ENCODE results near the gene ADSS2. TPM values are rescaled to one million over a fixed set of nuclear protein-coding genes. Genes with fewer than 3 reads are reported as not detected.

ADSS2 gene
- total and polyA plus RNA-seq, 4 donors, result 18.4 to 46.7 (median 37.0) TPM

DNA sequence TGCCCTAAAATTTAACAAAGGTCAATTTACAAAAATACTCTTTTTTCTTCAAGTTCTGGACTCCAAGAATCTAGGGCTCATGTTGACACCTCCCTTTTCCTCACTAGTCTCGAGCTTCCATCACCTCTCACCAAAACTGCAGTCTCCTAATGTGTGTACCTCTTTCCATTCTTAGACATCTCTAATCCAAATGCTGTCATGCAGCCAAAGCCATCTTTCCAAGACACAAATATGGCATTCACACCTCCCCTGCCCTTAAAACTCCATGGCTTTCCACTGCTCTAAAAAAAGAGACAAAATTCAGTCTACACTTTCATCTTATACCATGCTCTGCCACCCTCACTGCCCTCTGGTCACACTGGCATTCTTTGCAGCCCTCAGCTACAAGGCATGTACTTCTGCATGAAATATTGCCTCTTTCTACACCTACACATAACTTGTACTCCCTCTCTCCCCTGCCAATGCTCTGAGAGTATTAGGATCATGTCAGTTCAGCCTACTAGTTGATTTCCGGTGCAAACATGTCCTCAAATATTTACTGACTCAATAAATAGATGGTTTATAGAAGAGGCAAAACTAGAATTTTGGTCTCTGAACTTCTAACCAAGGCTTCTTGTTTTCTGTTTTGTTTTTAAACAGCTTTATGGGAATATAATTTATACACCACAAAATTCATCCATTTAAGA lies 26.9 kb downstream of the ADSS2 start:
- Histone ChIP-seq H3K9me3 (ENCODE audit: control insufficient read depth in 4 of 4, insufficient read depth in 3 of 4, low read length in 3 of 4) (no peaks in the 10 kb centered on the region), H3K4me3 (no peak overlapping the region), H3K27me3 (ENCODE audit: control insufficient read depth in 3 of 3, insufficient read depth in 3 of 3, low read length in 2 of 3) (no peaks in the 10 kb centered on the region), H3K27ac (ENCODE audit: low read depth in 1 of 2, low read length in 1 of 2) (no peak overlapping the region), H3K9ac (ENCODE audit: insufficient read depth in 1 of 2, low read length in 2 of 2) (no peak overlapping the region), H3K4me1 (ENCODE audit: control insufficient read depth in 5 of 5, insufficient read depth in 5 of 5, low read length in 5 of 5) (no peaks in the 10 kb centered on the region), H3K36me3 (ENCODE audit: control insufficient read depth in 4 of 4, insufficient read depth in 4 of 4, low read length in 4 of 4) (peaks cover 2 to 12% (median 4%) of the 10 kb centered on the region in 4 donors)
- 78 to 89% methylated on average over 2 of the region's 2 CpGs for WGBS, 2 donors
- TF ChIP-seq CTCF (IDR thresholded peaks at IDR 0.05; ENCODE audit: control extremely low read depth, extremely low read depth), result no peak
- ATAC-seq (ENCODE audit: insufficient read depth, low FRiP score), result no peak
- DNase-seq, result no peak

DNA sequence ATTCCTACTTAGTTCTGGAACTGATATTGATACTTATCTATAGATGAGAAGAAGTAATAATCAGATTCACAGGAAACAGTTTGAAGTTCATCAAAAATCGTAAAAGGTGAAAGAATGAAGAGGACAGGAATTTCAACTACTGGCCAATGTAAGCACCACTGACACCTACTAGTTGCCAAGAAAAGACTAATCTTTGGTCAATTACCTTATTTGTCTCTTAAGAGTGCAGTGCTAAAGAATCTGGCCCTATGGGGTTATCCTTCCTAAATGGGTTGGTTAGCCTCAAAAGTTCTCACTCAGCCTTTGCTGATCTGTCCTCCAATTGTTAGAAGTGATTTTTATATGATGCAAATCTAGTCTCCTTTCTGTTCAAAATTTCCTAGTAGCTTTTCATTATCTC lies 29.5 kb downstream of the ADSS2 start:
- H3K27ac ChIP-seq (ENCODE audit: low read depth in 1 of 2, low read length in 1 of 2), result no peak overlapping the region
- no peak overlapping the region for H3K9ac ChIP-seq (ENCODE audit: insufficient read depth in 1 of 2, low read length in 2 of 2)
- no peaks in the 10 kb centered on the region for H3K4me1 ChIP-seq (ENCODE audit: control insufficient read depth in 5 of 5, insufficient read depth in 5 of 5, low read length in 5 of 5)
- H3K4me3 ChIP-seq, result no peak overlapping the region
- H3K36me3 ChIP-seq (ENCODE audit: control insufficient read depth in 4 of 4, insufficient read depth in 4 of 4, low read length in 4 of 4), result peaks cover 2 to 18% (median 7%) of the 10 kb centered on the region in 4 donors
- H3K9me3 ChIP-seq (ENCODE audit: control insufficient read depth in 4 of 4, insufficient read depth in 3 of 4, low read length in 3 of 4), result no peaks in the 10 kb centered on the region
- TF ChIP-seq CTCF (IDR thresholded peaks at IDR 0.05; ENCODE audit: control extremely low read depth, extremely low read depth), result no peak
- H3K27me3 ChIP-seq (ENCODE audit: control insufficient read depth in 3 of 3, insufficient read depth in 3 of 3, low read length in 2 of 3), result no peaks in the 10 kb centered on the region
- no peak for ATAC-seq (ENCODE audit: insufficient read depth, low FRiP score)
- no peak for DNase-seq
- WGBS, 2 donors, result 89 to 94% methylated on average over 1 of the region's 1 CpG

GRCh38 chr1:244419024-244419423 lies 32.7 kb downstream of the ADSS2 start:
- WGBS, 2 donors, result 69 to 76% methylated on average over 4 of the region's 4 CpGs

More at GRCh38 chr1:244419024-244419423, 32.7 kb downstream of the ADSS2 start:
- no peaks in the 10 kb centered on the region for H3K4me1 ChIP-seq (ENCODE audit: control insufficient read depth in 5 of 5, insufficient read depth in 5 of 5, low read length in 5 of 5)
- H3K27me3 ChIP-seq (ENCODE audit: control insufficient read depth in 3 of 3, insufficient read depth in 3 of 3, low read length in 2 of 3), result no peaks in the 10 kb centered on the region
- no peak overlapping the region for H3K27ac ChIP-seq (ENCODE audit: low read depth in 1 of 2, low read length in 1 of 2)
- TF ChIP-seq CTCF (IDR thresholded peaks at IDR 0.05; ENCODE audit: control extremely low read depth, extremely low read depth), result no peak
- ATAC-seq (ENCODE audit: insufficient read depth, low FRiP score) (no peak), DNase-seq (no peak)
- H3K4me3 ChIP-seq, result no peak overlapping the region
- H3K9ac ChIP-seq (ENCODE audit: insufficient read depth in 1 of 2, low read length in 2 of 2), result no peak overlapping the region
- H3K9me3 ChIP-seq (ENCODE audit: control insufficient read depth in 4 of 4, insufficient read depth in 3 of 4, low read length in 3 of 4), result no peaks in the 10 kb centered on the region
- peaks cover 10 to 33% (median 26%) of the 10 kb centered on the region in 4 donors for H3K36me3 ChIP-seq (ENCODE audit: control insufficient read depth in 4 of 4, insufficient read depth in 4 of 4, low read length in 4 of 4)
